ENCODE measurements around the gene ROBO1. TPM values are rescaled to one million over a fixed set of nuclear protein-coding genes. Genes with fewer than 3 reads are reported as not detected.

The ROBO1 gene
- total RNA-seq, 1 donor from 2014 or later, result 27.1 TPM

DNA sequence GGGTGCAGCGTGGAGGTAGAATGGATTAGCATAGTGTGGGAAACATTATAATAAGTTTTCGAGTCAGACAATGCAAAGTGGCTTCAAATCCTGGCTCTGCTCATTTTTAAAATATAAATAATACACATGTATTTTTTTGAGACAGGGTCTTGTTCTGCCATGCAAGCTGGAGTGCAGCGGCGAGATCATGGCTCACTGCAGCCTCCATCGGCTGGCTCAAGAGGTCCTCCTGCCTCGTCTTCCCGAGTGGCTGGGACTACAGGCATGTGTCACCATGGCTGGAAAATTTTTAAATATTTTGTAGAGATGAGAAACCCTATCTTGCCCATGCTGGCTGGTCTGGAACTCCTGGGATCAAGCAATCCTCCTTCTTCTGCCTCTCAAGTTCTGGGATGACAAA is 194.9 kb downstream of the ROBO1 start:
- DNase-seq (no peak), ATAC-seq (no peak)
- Histone ChIP-seq H3K27ac (no peak overlapping the region), H3K27me3 (no peaks in the 10 kb centered on the region), H3K36me3 (no peaks in the 10 kb centered on the region), H3K4me3 (no peak overlapping the region), H3K9me3 (no peaks in the 10 kb centered on the region), H3K4me1 (no peaks in the 10 kb centered on the region)
- no peak for TF ChIP-seq CTCF (IDR thresholded peaks at IDR 0.05)
- intact Hi-C loops (cut with DNase I), result no loop called here

GRCh38 chr3:79568938-79569337 is 198.9 kb downstream of the ROBO1 start:
- no peak overlapping the region for H3K4me3 ChIP-seq
- no peaks in the 10 kb centered on the region for H3K4me1 ChIP-seq
- no peaks in the 10 kb centered on the region for H3K36me3 ChIP-seq
- intact Hi-C loops (cut with DNase I), result no loop called here
- no peaks in the 10 kb centered on the region for H3K27me3 ChIP-seq
- TF ChIP-seq CTCF (IDR thresholded peaks at IDR 0.05), result no peak
- no peaks in the 10 kb centered on the region for H3K9me3 ChIP-seq
- DNase-seq, result no peak
- no peak for ATAC-seq
- H3K27ac ChIP-seq, result no peak overlapping the region

GRCh38 chr3:79564192-79564591 is 203.6 kb downstream of the ROBO1 start:
- H3K9me3 ChIP-seq, result no peaks in the 10 kb centered on the region
- H3K27ac ChIP-seq, result no peak overlapping the region
- ATAC-seq, result no peak
- H3K27me3 ChIP-seq, result no peaks in the 10 kb centered on the region
- no peaks in the 10 kb centered on the region for H3K4me1 ChIP-seq
- no peak for DNase-seq
- no peak overlapping the region for H3K4me3 ChIP-seq
- no peaks in the 10 kb centered on the region for H3K36me3 ChIP-seq
- TF ChIP-seq CTCF (IDR thresholded peaks at IDR 0.05), result no peak
- intact Hi-C loops (cut with DNase I), result no loop called here

GRCh38 chr3:79560698-79561097 is 207.1 kb downstream of the ROBO1 start:
- intact Hi-C loops (cut with DNase I), result no loop called here
- no peak for TF ChIP-seq CTCF (IDR thresholded peaks at IDR 0.05)
- no peak overlapping the region for H3K4me3 ChIP-seq
- no peak for ATAC-seq
- no peaks in the 10 kb centered on the region for H3K27me3 ChIP-seq
- H3K4me1 ChIP-seq, result no peaks in the 10 kb centered on the region
- H3K27ac ChIP-seq, result no peak overlapping the region
- DNase-seq, result no peak
- no peaks in the 10 kb centered on the region for H3K9me3 ChIP-seq
- H3K36me3 ChIP-seq, result no peaks in the 10 kb centered on the region

GRCh38 chr3:79558943-79559342 is 208.9 kb downstream of the ROBO1 start:
- no peaks in the 10 kb centered on the region for H3K4me1 ChIP-seq
- H3K27me3 ChIP-seq, result no peaks in the 10 kb centered on the region
- H3K36me3 ChIP-seq, result no peaks in the 10 kb centered on the region
- no peak for TF ChIP-seq CTCF (IDR thresholded peaks at IDR 0.05)
- intact Hi-C loops (cut with DNase I), result no loop called here
- no peak for DNase-seq
- no peak for ATAC-seq
- no peak overlapping the region for H3K27ac ChIP-seq
- H3K4me3 ChIP-seq, result no peak overlapping the region
- no peaks in the 10 kb centered on the region for H3K9me3 ChIP-seq

GRCh38 chr3:79555655-79556054 is 212.1 kb downstream of the ROBO1 start:
- DNase-seq, result no peak
- intact Hi-C loops (cut with DNase I), result no loop called here
- no peak for TF ChIP-seq CTCF (IDR thresholded peaks at IDR 0.05)

More at GRCh38 chr3:79555655-79556054, 212.1 kb downstream of the ROBO1 start:
- H3K36me3 ChIP-seq, result no peaks in the 10 kb centered on the region
- no peak for ATAC-seq
- H3K4me3 ChIP-seq, result no peak overlapping the region
- H3K4me1 ChIP-seq, result no peaks in the 10 kb centered on the region
- H3K27me3 ChIP-seq, result no peaks in the 10 kb centered on the region
- H3K9me3 ChIP-seq, result no peaks in the 10 kb centered on the region
- no peak overlapping the region for H3K27ac ChIP-seq

All from upper lobe of right lung (tissue), 1 donor.